ENCODE measurements around the gene TRIP12.

DNA sequence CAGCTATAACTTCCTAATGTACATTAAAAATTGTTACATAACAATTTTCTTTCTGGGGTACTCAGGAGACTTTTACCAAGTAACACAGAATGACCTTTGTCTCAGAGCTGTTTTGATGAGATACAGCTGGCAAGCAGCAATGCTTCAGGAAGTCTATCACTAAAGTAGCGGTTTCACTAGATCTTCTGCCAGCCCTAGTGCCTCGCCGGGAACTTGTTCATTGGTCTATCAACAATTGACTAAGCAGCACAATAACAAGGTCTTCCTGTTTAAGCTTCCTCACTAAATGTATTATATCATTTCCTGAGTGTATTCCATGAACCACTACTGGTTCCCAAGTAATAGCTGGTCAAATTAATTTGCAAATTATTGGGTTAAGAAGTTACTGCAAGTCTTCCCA is 69.2 kb downstream of the TRIP12 start:
- TF ChIP-seq, protein P1, sequence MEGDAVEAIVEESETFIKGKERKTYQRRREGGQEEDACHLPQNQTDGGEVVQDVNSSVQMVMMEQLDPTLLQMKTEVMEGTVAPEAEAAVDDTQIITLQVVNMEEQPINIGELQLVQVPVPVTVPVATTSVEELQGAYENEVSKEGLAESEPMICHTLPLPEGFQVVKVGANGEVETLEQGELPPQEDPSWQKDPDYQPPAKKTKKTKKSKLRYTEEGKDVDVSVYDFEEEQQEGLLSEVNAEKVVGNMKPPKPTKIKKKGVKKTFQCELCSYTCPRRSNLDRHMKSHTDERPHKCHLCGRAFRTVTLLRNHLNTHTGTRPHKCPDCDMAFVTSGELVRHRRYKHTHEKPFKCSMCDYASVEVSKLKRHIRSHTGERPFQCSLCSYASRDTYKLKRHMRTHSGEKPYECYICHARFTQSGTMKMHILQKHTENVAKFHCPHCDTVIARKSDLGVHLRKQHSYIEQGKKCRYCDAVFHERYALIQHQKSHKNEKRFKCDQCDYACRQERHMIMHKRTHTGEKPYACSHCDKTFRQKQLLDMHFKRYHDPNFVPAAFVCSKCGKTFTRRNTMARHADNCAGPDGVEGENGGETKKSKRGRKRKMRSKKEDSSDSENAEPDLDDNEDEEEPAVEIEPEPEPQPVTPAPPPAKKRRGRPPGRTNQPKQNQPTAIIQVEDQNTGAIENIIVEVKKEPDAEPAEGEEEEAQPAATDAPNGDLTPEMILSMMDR (IDR thresholded peaks at IDR 0.05; ENCODE audit: insufficient read depth, low read length, poor library complexity, severe bottlenecking) = no peak
- no peak for TF ChIP-seq EZH2phosphoT487 (conservative IDR thresholded peaks at IDR 0.05; ENCODE audit: low read length)
